NCI-H2196 (cell line): Measurements from ENCODE around the gene OR2S2.

Source experiments
- DNase-seq: peaks from one replicate; lab custom pipeline; 2025; ENCODE audit not compliant: unreplicated experiment; lab: John Stamatoyannopoulos, UW

OR2S2 gene

DNA sequence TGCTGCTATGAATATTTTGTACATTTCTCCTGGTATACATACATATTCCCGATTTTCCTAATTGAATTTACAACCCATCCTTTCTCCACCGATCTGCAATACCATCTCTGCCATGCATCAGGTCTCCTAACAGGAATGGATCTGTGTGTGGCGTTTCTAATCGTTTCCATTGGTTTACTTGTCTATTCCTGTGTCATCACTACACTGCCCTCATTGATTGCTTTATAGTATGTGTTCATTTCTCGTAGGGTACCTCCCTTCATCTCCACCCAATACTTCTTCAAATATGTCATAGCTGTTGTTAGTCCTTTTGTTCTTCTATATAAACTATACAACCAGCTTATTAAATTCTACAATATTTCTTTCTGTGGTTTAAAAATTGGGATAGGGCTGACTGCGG, 7.1 kb upstream of the OR2S2 start:
- no peak for DNase-seq

DNA sequence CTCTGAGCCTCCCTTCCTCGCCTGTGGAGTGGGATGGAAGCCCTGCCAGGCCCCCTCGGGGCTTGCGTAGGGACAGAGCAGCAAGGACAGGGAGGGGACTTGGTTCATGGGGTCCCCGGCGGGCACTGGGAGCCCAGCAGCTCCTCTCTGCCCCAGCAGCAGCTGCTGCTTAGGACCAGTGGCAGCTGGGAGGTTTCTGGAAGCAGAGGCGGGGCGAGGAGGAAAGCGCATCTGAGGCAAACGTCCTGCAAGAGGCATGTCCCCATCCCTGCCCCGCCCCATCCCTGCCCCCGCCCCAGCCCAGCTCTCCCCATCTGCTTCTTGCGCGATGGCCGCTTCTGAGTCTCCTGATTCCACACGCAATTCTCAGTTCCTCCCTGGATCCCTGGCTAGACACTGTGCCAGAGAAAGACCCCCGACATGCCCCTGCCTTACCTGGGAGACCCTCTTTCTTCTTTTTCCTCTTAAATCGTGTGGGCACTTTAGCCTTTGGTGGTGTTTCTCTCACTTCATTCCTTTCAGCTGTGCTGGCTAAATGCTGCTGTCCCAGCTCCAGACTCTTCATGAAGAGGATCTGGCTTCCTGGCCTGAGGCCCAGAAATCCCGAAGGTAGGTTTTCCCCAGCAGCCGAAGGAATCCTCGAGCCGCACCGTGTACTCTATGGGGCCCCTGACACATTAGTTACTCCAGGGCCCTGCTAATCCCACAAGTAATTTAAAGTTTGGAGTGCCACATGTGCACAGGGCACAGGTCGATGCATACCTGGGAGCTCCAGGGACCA, 4.4 kb upstream of the OR2S2 start:
- DNase-seq = no peak

DNA sequence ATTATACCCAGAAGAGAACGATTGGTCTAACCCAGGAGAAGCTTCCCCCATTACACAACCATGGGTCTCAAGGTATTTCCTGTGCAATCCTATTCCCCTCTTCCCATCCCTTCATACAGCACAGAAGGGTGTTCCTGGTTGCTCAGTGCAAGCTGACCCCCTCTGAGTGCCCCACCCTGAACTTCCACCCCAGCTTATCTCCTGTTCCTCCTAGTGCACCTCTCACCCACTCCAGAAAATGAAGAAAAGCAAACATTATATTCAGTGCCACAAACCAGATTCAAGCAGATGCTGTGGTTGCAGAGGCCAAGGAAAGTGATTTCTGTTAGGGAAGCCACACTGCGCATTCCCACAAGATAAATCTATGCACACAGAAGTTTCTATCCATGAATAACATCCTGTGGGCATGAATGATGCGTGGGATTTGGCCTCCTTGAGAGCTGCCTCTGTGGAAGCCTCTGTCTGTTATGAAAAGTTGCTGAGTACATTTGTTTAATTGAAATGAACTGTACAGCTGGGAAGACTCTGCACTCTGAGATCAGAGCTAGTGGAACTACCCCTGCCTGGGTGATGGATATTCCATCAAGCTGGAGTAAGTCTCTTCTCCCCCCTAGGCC, 2.2 kb upstream of the OR2S2 start:
- no peak for DNase-seq

DNA sequence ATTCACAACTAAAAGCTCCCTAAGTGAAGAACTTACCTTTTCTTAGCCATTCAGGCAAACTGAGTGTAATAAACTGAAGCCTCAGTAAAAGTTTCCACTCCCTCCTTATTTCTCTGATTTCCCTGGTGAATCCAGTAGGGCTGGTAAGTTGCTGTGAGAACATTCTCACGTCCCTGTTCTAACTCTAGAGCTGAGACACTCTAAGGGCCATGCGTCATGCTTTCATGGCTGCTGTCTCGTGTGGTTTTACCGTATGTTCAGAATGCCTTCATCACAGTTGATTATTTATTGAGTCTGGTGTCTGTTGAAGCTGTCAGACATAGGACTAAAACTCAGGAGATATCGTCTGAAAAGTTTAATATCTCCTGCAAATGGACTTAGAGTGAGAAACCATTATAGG, 1.3 kb downstream of the OR2S2 start:
- DNase-seq = no peak

DNA sequence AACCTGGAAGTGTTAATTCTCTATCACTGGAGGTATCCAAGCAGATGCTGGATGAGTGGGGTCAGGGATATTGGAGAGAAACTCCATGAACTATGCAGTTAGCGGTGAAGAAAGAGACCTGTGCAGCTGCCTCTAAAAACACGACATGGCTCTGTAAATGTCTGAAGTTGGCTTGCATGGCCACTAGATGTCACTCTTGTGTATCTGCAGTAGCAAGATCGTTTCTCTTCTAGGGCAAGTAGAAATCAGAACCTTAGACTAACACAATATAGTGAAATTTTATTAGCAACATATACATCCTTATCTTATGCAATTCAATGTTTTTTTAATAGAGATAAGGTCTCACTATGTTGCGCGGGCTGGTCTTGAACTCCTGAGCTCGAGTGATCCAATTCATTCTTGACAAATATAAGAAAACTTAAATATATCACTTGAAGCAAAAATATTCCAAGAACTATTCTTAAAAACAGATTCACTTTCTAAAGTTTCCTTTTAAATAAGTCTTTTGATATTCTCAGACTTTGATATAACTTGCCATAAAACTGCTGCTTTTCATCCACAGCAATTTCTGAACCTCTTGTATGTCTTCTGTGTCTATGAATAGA, 2.9 kb downstream of the OR2S2 start:
- peak; percentile 73 for DNase-seq

DNA sequence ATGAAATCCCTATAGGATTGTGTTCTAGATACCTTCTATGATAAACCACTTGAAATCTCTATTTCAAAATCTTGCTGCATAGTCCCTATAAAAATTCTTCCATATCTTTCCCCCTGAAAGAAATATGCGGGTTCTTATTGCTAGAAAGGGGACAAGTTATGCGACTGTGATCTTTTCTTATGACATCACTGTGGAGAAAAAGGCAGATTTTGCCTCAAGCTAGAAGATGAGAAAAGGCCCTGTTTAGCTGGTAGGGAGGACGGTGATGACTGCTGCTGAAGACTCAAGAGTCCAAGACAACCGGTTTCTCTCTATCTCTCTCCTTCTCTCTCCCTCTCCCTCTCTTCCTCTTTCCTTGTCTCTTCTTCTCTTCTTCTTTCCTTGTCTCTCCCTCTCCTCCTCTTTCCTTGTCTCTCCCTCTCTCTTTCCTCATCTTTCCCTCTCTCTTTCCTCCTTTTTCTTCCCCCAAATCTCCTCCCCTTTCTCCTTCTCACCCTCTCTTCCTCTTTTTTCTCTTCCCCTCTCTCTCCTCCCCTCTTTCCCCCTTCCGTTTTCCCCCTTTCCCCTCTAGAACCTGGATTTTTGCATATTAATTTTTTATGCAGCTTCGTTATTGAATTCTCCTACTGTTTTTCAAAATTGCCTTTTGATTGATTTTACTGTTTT, 5.3 kb downstream of the OR2S2 start:
- no peak for DNase-seq

DNA sequence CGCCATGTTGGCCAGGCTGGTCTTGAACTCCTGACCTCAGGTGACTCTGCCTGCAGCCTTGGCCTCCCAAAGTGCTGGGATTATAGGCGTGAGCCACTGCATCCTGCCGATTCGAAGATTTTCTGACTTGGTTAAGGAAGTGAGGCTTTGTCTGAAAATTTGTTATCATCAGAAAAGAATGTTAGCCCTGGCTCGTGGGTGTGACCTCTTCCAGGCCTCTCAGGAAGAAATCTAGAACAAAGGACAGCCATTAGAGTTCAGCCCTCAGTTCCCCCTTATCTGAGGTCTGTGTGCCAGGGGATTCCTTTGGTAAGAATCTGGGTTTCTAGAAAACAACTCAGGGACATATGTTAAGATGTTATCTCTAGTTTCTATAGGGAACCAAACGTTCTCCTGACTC, 6.2 kb downstream of the OR2S2 start:
- no peak for DNase-seq

DNA sequence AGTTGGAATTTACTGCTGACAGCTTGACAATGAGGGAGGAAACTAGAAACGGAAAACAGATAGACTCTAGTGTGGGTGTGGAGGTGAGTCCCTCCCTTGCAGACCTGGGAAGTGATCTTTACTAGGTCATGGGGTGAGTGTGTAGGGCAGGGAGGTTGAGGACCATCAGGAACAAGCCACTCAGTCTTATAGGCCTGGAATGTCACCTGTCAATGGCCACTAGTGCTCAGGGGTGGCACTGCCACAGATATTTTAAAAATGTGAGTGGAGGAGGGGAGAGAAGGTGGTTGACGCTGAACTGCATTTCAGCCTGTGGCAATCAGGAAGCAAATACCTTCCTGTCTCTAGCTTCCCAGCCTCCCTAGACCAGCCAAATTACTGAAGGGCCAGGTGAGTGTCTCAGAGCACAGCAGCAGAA, 9.0 kb downstream of the OR2S2 start:
- DNase-seq = no peak

DNA sequence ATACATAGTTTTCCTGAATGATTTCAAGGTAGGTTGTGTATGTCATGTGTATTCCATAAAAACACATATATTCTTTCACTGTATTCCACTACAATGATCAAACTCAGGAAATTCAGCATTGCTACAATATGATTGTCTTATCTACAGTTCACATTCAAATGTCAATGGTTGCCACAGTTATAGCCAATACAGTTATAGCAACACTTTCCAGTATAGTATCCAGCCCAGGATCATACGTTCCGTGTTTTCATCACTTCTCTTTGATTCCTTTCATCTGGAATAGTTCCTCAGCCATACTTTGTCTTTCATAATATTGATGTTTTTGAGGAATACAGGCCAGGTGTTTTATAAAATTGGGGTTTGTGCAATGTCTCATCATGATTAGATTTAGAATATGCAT, 9.5 kb downstream of the OR2S2 start:
- DNase-seq = no peak

DNA sequence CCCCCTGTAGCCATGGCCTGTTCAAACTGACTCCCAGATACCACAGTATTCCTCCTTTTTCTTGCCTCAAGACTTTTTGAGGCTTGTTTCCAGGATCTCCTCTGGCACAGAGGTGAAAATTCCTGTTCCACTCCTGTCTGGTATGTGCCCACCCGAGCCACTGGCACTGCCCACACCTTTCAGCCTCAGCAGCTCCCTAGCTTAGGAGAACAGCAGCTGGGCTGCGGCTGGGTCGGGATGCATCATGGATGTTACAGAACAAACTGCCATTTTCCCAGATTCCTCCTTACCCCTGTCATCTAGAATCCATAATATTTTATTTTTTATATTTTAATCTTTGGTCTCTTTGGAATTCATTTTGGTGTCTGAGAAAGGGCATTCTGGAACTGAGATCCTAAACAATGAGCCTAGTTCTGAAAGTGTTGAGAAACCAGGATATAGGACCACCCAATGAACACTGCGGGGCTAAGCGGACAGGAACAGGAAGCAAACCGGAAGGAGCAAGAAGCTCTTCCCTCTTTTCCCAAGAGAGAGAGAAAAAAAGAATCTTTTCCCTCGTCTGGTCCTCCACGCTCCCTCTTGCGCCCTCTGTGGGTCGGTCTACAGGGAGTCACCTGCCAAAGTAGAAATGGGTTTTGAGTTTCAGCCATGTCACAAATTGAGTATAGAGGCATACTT, 12.5 kb downstream of the OR2S2 start:
- DNase-seq = peak; percentile 59

DNA sequence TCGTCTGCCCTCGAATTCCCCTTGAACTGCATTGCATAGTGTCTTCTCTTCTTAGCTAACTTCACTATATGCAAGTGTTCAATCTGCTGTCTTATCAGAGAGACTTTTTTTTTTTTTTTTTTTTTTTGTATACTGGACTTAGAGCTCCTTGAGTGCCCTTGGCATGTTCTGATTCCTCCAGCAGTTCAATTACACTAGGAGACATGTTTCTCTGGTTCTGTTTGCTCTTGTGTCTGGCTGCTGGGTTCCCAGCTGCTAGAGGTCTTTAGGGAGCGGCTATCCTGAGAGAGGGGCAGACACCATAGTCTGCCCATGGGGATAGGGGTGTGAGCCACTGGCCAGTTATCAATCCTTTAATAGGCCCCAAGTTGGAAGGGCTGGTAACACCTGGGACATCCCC, 13.1 kb downstream of the OR2S2 start:
- no peak for DNase-seq

DNA sequence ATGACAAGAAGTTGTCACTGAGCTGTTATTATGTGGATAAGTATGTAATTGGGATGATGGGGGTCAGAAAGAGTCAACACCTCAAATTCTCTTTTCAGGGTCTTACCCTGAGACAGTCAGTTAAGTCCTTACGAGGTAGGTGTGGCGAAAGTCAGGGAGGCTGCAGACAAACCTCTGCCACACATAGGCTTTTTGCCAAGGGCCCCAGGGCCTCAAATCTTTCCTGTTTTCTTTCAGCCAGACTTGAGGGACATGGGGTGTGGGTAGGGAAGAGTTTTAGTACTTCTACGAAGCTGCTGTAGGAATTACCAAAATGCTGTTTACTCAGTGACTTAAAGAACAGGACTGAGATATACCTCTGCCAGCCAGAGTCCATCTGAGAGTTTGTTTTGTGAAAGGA, 13.8 kb downstream of the OR2S2 start:
- DNase-seq = no peak

DNA sequence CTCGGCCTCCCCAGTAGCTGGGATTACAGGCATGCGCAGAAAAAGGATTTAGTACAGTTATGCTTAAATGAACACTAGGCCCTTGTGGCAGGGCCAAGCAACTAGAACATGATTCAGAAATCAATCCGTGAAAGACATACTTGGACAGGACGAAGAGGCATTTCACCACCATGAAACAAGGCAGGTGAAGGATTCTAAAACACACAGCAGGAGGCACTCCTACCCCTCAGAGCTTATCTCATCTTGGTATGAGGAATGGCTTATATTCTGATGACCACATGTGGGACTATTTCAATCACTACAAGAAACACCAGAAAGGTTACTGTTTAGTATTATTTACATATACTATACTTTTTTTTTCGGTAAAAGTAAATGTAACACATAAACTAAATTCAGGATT, 15.7 kb downstream of the OR2S2 start:
- DNase-seq = no peak

DNA sequence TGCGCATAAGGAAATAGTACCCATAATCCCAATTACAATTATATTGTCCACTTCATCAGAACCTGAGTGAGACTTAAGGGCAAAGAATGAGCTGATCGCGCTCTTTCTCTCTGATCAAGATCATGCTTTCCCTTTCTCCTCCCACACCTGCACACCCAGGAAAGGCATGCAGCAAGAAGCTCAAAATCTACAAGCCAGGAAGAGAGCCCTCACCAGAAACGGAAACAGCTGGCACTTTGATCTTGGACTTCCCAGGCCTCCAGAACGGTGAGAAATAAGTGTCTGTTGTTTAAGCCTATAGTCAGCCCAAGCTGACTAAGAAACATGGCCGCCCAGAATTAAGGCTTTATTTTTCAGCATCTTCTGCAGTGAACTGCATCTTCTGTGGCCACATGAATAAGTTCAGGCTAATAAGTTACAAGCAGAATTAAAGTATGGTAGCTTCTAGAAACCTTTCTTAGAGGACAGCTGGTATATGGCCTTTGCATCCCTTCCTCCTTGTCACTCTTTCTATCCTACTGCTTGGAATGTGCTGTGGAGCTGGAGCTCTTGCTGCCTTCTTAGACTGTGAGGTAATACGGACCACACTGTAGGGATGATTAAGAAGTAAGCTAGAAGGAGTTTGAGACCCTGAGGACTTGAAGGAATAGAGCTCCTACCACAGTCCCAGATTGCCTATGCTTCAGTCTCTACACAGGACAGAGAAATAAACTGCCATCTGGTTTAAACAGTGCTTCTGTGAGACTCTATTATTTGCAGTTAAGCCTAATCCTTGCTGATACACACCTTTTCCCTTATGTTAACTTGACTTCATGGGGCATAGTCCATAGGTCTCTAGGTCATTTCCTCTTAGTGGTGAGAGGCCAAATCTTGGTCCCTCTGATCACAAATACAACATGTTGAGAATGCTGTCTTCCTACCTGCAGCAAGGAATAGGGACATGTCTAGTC, 17.2 kb downstream of the OR2S2 start:
- no peak for DNase-seq

DNA sequence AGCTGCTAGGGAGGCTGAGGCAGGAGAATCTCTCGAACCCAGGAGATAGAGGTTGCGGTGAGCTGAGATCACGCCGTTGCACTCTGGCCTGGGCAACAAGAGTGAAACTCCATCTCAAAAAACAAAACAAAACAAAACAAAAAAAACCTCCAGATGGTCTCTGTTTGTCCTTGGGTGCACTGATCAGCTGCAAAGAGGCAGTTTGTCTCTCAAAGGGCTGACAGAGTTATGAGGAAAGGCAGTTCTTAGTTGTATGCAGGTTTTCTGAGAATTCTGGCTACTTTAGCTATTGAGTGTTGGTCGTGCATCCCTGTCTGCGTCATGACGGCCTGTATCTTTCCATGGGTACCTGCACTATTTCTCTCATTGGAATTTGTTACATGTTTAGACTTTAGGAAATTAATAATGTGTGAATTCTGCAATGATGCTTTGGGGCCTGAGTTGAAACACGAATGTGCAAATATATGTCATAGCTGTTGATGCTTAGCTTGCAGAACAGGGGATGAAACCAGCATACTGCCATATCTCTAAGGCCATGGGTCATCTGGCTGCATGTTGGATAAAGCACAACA, 18.2 kb downstream of the OR2S2 start:
- DNase-seq = no peak

DNA sequence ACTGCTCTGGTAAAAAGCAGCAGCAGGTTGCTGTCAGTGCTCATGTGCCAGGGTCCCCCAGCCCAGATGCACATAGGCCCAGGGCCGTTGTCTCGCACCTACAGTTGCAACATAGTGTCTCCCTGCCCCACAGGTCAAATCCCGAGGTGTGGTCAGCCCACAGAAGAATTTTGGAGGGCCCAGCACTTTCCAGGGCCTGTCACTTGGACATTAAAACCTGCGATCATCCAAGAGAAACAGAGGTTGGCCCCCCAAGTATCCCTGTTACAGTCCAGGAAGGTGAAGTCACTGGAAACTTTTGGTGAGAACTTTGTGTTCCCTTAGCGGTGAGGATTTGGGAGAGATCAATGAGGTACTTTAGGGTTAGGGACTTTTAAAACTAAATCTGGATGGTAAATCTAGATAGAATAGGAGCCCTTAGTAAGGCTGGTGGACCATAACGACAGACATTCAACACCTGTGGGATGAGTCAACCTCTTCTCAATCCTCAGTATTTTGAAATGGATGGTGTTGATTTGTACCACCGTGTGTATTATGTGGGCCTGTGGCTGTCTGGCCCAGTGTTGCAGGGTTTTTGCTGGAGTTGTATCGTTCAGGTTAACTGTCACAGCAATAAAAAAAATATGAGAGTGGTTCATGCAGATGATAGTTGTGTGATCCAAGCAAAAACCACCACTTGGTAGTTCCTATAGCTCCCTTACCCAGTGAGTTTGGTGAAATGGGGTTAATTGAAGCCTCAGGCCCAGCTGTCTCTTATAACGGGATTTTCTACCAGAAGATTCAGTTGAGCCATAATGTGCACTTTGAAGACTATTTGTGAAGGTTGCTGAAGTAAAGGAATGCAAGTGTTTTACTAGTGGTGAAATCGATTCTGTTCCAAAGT, 19.2 kb downstream of the OR2S2 start:
- no peak for DNase-seq

DNA sequence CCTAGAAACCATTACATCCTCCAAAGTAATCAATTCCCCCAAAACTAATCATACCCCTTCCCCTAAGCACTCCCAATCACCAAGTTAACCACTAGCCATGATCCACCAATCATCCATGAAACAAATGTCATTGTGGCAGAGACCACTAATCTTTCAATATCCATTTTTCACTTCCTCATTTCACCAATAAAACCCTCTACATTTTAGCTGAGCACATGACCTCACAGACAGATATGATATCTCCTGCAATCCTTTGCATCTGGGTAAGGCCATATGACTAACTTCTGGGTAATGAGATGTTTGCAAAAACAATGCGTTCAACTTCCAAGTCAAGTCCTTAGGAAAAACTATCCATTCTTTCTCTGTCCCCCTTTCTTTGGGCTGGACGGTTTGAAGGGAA, 20.7 kb downstream of the OR2S2 start:
- no peak for DNase-seq

DNA sequence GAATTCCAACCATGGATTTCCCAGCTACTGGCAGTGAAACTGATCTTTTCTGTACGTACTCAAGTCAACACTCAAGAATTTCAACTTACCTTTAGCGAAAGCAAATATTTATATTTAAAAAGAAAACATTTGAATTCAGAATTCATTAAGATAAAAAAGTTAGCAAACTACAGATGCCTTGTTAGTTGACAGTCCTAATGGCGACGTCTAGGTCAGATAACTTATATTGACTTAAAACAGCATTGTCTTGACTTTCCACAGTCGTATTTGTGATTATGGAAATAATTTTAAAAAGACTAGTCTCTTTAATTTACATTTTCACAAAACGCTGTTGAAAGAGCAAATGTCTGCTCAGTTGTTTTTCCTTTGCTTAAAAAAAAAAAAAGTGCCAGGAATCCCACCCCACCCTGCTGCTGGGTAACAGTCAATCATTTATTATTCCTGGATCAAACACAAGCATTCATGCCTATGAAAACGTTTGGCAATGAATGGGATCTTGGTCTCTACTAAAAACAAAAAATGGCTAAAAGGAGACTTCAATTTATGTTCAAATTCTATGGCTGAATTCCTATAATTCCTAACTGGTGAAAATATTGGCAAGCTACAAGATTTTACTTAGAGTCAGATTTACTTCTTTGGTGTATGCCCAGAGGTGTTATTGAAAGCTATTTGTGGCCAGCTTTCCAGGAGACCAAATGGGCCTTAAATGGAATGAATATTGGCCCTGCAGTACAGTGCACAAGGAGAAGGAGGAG, 22.0 kb downstream of the OR2S2 start:
- no peak for DNase-seq
